ENCODE data around the gene SPAG16. TPM values are rescaled to one million over a fixed set of nuclear protein-coding genes. Genes with fewer than 3 reads are reported as not detected.

SPAG16 gene
- total RNA-seq, 4 donors from 2014 or later: 25.6 to 37.5 (median 26.3) TPM

- H3K4me3 ChIP-seq (ENCODE audit: low read depth, poor library complexity, severe bottlenecking): no peak overlapping the region
- WGBS, 2 donors: 90 to 93% methylated on average over 2 of the region's 2 CpGs
- no peak for DNase-seq (ENCODE audit: low spot score in 2 of 2)
- no peak for TF ChIP-seq CTCF (IDR thresholded peaks at IDR 0.05)
- TF ChIP-seq POLR2A (IDR thresholded peaks at IDR 0.05): no peak
- intact Hi-C loops (cut with DNase I; ENCODE audit: low total_unique reads): no loop called here
These were observed 343.7 kb downstream of the SPAG16 start for GRCh38 chr2:213627835-213628460.

GRCh38 chr2:213640738-213641425, 356.6 kb downstream of the SPAG16 start:
- no peak for TF ChIP-seq POLR2A (IDR thresholded peaks at IDR 0.05)
- no peak for TF ChIP-seq CTCF (IDR thresholded peaks at IDR 0.05)
- WGBS, 2 donors: 18 to 35% methylated on average over 3 of the region's 3 CpGs
- no peak overlapping the region for H3K4me3 ChIP-seq (ENCODE audit: low read depth, poor library complexity, severe bottlenecking)
- intact Hi-C loops (cut with DNase I; ENCODE audit: low total_unique reads): no loop called here
- DNase-seq (ENCODE audit: low spot score in 2 of 2): peak in 1 of 2 donors; percentile 42

GRCh38 chr2:213644926-213645325, 360.7 kb downstream of the SPAG16 start:
- DNase-seq (ENCODE audit: low spot score in 2 of 2): no peak
- no peak overlapping the region for H3K4me3 ChIP-seq (ENCODE audit: low read depth, poor library complexity, severe bottlenecking)
- TF ChIP-seq POLR2A (IDR thresholded peaks at IDR 0.05): no peak
- TF ChIP-seq CTCF (IDR thresholded peaks at IDR 0.05): no peak
- WGBS, 2 donors: 67 to 71% methylated on average over 4 of the region's 4 CpGs
- intact Hi-C loops (cut with DNase I; ENCODE audit: low total_unique reads): no loop called here

GRCh38 chr2:213649176-213649575, 364.9 kb downstream of the SPAG16 start:
- intact Hi-C loops (cut with DNase I; ENCODE audit: low total_unique reads): no loop called here
- no peak for DNase-seq (ENCODE audit: low spot score in 2 of 2)
- no peak overlapping the region for H3K4me3 ChIP-seq (ENCODE audit: low read depth, poor library complexity, severe bottlenecking)
- TF ChIP-seq CTCF (IDR thresholded peaks at IDR 0.05) (no peak), POLR2A (IDR thresholded peaks at IDR 0.05) (no peak)
- 69 to 75% methylated on average over 2 of the region's 2 CpGs for WGBS, 2 donors

GRCh38 chr2:213664817-213665216, 380.6 kb downstream of the SPAG16 start:
- H3K4me3 ChIP-seq (ENCODE audit: low read depth, poor library complexity, severe bottlenecking): no peak overlapping the region
- no peak for DNase-seq (ENCODE audit: low spot score in 2 of 2)
- intact Hi-C loops (cut with DNase I; ENCODE audit: low total_unique reads): no loop called here
- TF ChIP-seq POLR2A (IDR thresholded peaks at IDR 0.05): no peak
- no peak for TF ChIP-seq CTCF (IDR thresholded peaks at IDR 0.05)
